GM21526 (cell line): ENCODE data around the gene PCCA.

Experiments
- ATAC-seq: cut with Tn5 transposase; IDR thresholded peaks from one replicate; pipeline ENCODE4 v1.9.1; 2021; ENCODE audit warnings: moderate library complexity; ENCODE audit not compliant: unreplicated experiment, low FRiP score

Gene PCCA

GRCh38 chr13:100443278-100443997 is 354.5 kb downstream of the PCCA start:
- no peak for ATAC-seq

GRCh38 chr13:100443998-100444328 is 355.1 kb downstream of the PCCA start:
- ATAC-seq = no peak

DNA sequence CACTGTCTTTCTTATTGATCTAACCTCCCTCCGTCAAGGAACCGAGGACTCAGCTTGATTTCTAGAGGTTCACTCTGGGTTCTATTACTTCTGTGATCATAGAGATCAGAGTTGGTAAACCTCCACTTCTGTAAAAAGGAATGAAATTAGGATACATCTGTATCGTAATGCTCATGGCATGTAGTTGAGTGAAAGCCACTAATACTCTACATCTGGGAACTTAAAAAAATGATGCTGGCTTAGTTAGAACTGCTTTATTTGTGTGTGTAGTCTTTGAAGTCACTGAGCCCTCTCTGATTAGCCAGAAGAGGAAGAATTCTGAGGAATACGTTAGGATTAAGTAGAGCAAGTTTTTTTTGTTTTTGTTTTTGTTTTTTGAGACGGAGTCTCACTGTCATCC is 358.9 kb downstream of the PCCA start:
- no peak for ATAC-seq

- ATAC-seq = no peak
Measured at GRCh38 chr13:100451923-100452322, 363.0 kb downstream of the PCCA start.

GRCh38 chr13:100454876-100455275 is 366.0 kb downstream of the PCCA start:
- no peak for ATAC-seq

DNA sequence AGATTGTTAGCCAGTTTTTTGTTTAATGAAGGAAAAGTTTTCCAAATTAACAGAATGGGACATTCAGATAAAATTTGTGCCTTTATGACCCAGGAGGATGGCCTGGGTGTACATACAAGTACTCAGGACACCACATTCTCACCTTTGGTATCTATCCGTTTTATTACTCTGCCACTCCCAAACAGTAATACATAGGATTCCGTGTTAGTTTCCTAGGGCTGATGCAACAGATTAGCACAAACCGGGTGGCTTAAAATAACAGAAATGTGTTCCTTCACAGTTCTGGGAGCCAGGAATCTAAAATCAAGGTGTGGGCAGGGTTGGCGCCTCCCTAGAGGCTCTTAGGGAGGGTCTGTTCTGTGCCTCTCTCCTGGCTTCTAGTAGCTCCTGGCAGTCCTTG is 369.8 kb downstream of the PCCA start:
- ATAC-seq = no peak

- ATAC-seq = no peak
Measured at GRCh38 chr13:100459747-100460146, 370.9 kb downstream of the PCCA start.

DNA sequence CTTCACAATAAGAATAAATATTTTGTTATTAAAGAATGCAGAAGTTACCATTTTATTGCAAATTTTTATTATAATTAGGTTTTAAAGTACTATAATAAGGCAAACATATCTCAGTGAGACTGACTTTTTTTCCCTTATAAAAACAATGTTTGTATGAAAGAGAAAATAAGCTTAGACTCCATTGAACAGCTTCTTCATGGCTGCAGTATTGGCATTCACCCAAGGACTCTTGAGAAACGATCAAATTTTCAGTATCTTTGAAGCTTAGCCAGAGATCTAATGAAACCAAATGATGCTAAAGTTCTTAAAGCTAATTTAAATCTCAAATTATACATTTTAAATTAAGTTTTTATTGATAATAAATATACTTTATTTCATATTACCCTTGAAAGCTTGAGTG is 371.4 kb downstream of the PCCA start:
- ATAC-seq = no peak

DNA sequence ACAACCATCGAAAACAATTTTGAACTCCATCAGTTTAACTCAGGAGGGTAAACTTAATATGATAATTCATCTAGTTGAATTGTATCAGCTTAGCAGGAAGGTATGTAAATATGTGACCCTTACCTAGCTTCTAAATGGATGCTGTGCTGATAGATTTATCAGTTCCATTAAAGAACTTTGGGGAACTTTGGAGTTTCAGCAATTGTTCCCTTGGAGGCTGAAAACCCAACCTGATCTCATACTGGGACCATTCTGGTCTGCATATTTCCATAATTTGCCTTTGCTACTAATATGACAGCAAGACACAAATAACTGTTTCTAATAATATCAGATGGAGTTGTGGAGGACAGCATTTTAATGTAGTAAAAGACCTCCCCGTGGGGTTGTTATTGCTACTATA is 371.9 kb downstream of the PCCA start:
- no peak for ATAC-seq

- no peak for ATAC-seq
Measured at GRCh38 chr13:100461309-100462030, 372.6 kb downstream of the PCCA start.

- ATAC-seq = no peak
Measured at GRCh38 chr13:100464006-100464405, 375.1 kb downstream of the PCCA start.

GRCh38 chr13:100465558-100465957 is 376.7 kb downstream of the PCCA start:
- no peak for ATAC-seq

DNA sequence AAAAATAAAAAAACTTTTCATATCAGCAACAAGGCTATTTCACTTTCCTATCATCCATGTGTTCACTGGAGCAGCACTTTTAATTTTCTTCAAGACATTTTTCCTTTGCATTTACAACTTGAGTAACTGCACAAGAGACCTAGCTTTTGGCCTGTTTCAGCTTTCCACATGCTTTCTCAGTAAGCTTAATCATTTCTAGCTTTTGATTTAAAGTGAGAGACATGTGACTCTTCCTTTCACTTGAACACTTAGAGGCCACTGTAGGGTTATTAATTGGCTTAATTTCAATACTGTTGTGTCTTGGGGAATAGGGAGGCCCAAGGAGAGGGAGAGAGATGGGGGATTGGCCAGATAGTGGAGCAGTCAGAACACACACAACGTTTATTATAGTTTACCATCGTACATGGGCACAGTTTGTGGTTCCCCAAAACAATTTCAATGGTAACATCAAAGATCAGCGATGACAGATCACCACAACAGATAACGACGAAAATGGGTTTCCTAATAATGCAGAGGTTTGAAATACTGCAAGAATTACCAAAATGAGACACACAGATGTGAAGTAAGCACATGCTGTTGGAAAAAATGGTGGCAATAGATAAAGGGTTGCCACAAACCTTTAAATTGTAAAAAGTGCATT is 382.1 kb downstream of the PCCA start:
- ATAC-seq = no peak

- ATAC-seq = no peak
Measured at GRCh38 chr13:100473087-100473486, 384.2 kb downstream of the PCCA start.

GRCh38 chr13:100473501-100474044 is 384.7 kb downstream of the PCCA start:
- no peak for ATAC-seq

DNA sequence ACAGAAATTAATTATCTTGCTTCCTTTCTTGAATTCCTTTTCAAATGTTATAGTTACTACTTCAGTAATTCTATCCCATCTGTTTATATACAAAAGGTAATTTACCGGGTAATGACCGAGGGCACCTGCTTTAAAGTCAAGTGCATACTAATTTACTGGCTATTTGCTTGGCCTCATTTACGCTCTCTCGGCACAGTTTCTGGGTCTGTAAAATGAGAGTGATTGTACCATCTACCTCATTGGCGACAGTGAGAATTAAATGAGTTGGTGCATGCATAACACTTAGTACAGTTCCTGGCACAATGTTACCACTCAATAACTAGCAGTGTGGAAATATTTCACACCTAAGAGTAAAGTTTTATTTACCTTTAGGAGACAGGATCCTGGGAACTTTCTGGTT is 388.1 kb downstream of the PCCA start:
- ATAC-seq = no peak

DNA sequence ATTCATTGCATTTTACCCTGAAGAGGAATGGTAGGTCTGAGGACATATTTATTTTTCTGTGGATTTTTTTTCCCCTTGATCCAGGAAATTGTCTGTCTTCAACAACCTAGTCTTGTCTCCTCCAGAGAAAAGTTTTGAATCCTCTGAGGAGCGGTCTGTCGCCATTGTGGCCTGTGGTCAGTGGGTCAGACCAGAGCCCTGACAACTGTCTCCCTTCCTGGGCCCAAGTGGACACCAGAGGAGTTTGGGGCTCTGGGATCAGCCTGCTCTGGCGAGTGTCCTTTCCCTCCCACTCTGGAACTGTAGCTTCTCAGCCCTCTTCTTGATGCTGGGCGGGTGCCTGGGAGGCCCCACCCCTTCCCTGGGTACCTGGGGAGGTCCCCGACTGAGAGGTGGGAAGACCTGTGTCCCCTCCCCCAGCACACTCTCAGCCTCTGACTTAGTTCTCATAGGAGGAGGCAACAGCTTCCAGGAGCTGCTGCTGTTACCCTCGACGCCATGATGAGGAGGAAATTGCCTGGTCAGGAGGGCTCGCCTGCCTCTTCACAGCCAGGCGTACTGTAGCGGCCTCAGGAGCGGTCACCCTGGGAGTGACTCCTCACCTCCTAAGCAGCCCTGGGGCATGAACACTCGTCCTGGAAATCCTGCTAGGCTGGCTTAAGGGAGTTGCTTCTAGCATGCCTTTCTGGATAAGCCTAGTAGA is 389.4 kb downstream of the PCCA start:
- ATAC-seq = no peak

GRCh38 chr13:100480676-100481075 is 391.8 kb downstream of the PCCA start:
- no peak for ATAC-seq

DNA sequence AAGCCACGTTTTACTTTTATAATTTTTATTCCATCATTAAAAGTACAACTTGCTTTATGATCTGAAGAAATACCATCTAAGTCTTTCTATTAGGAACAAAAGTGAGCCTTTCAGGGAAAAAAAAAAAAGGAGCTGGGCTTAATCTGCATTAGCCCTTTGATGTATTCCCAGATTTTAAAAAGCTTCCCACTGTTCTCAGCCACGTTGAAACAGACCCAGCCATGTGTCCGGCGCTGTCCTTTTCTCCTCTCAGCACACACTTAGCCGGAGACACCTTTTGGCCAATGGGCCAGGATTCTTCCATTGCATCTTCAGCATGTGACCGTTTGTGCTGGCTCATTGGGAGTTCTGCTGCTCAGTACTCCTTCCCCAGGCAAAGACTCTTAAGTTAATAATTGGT is 394.2 kb downstream of the PCCA start:
- ATAC-seq = no peak

DNA sequence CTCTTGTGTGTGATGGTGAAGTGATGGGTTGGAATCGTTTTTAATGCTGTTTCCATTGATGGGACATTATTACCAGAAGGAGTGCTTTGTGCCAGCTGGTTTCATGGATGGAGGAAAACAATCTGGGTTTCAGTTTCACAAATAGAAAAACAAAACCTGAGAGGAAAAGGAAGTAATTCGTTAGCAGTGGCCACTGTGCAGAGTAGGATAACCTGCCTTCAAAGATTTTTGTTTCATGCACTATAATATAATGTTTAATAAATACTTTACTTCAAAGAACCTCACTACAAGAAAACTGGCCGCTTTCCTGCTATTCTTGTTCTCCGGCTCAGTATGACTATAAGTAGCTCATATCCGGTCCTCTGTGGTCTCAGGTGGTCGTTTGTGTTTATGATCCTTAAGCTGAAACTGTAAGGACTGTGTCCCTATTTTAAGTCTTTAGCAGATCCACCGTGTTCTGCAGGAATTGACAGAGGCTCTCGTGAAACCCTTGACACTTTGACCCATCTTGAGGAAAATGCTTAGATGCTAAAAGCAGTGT is 395.0 kb downstream of the PCCA start:
- ATAC-seq = no peak

GRCh38 chr13:100484702-100485101 is 395.8 kb downstream of the PCCA start:
- ATAC-seq = no peak
